PC-9 (cell line): ENCODE results near the gene LGI4. TPM values are rescaled to one million over a fixed set of nuclear protein-coding genes. Genes with fewer than 3 reads are reported as not detected.

Experiments used
- BruUV-seq: library from RNA; stranded (reverse); fragments of 400-500 nt; replicated peaks from 2 replicates; lab custom pipeline; 2021; lab: Mats Ljungman, UMichigan
- CTCF ChIA-PET: fragments of 300-600 bp; sonication (Branson Sonifier 250); formaldehyde crosslinking; loops from one replicate; lab custom pipeline; 2022; ENCODE audit warnings: antibody characterized with exemption; lab: Charles Lee
- POLR2A ChIA-PET: fragments of 300-600 bp; sonication (Branson Sonifier 250); formaldehyde crosslinking; loops from one replicate; lab custom pipeline; 2022; ENCODE audit warnings: antibody characterized with exemption; ENCODE audit not compliant: unreplicated experiment; lab: Charles Lee
- DNase-seq, 2 experiments: peaks; one replicate each; pipeline versions ENCODE4 v3.0.0 to v3.0.0-alpha.2; 2015 to 2022; ENCODE audit warnings: mixed read lengths in 1 of 2
- H2AFZ ChIP-seq: fragments of 200-600 bp; sonication (generic); 2 replicates; pipeline ENCODE4 v1.8.1; 2017; ENCODE audit warnings: antibody characterized with exemption
- H3F3A ChIP-seq: fragments of 200-600 bp; sonication (generic); 2 replicates; pipeline ENCODE4 v1.8.1; 2017; ENCODE audit warnings: antibody characterized with exemption, mild to moderate bottlenecking, low read depth; ENCODE audit not compliant: insufficient read depth
- H3K27ac ChIP-seq: fragments of 200-600 bp; sonication (generic); 2 replicates; pipeline ENCODE4 v1.6.1; 2016; ENCODE audit warnings: mixed run types
- H3K27me3 ChIP-seq: fragments of 200-600 bp; sonication (generic); 2 replicates; pipeline ENCODE4 v1.6.1; 2016; ENCODE audit warnings: low read depth, mixed run types; ENCODE audit not compliant: insufficient read depth
- H3K36me3 ChIP-seq: fragments of 200-600 bp; sonication (generic); 2 replicates; pipeline ENCODE4 v1.6.1; 2016; ENCODE audit warnings: low read depth, mixed run types
- H3K4me1 ChIP-seq: fragments of 200-600 bp; sonication (generic); replicated peaks from 2 replicates; pipeline ENCODE4 v1.6.1; 2016; ENCODE audit warnings: mixed run types; ENCODE audit not compliant: insufficient read depth
- H3K4me2 ChIP-seq: fragments of 200-600 bp; sonication (generic); 2 replicates; pipeline ENCODE4 v1.6.1; 2017; ENCODE audit warnings: mixed run types
- H3K4me3 ChIP-seq: fragments of 200-600 bp; sonication (generic); 2 replicates; pipeline ENCODE4 v1.6.1; 2016; ENCODE audit warnings: mixed run types
- H3K79me2 ChIP-seq: fragments of 200-600 bp; sonication (generic); 2 replicates; pipeline ENCODE4 v1.6.1; 2017; ENCODE audit warnings: low read depth, mixed run types
- H3K9me2 ChIP-seq: fragments of 200-600 bp; sonication (generic); 2 replicates; pipeline ENCODE4 v1.8.1; 2017; ENCODE audit warnings: mild to moderate bottlenecking; ENCODE audit not compliant: insufficient read depth
- H3K9me3 ChIP-seq: fragments of 200-600 bp; sonication (generic); 2 replicates; pipeline ENCODE4 v1.8.1; 2016; ENCODE audit warnings: low read depth; ENCODE audit not compliant: insufficient read depth
- H4K20me1 ChIP-seq: fragments of 200-600 bp; sonication (generic); 2 replicates; pipeline ENCODE4 v1.8.1; 2017; ENCODE audit not compliant: insufficient read depth
- CTCF ChIP-seq: fragments of 200-600 bp; sonication (generic); conservative IDR thresholded peaks from 2 replicates; pipeline ENCODE4 v1.6.1; 2017; ENCODE audit warnings: mixed run types, antibody characterized with exemption, mild to moderate bottlenecking, moderate library complexity
- EZH2 ChIP-seq: fragments of 200-600 bp; sonication (generic); IDR thresholded peaks from 2 replicates; pipeline ENCODE4 v1.8.0; 2017; ENCODE audit warnings: antibody characterized with exemption, low read depth
- intact Hi-C: fragments of 100-400 bp; cut with micrococcal nuclease; formaldehyde crosslinking; loops from one replicate; pipeline ENCODE4 v1.10.0; 2022; ENCODE audit not compliant: unreplicated experiment
- total RNA-seq: library from RNA; stranded (reverse); gene quantifications from 2 replicates; pipeline ENCODE4 v1.2.3, GENCODE V29; 2021

LGI4 gene
- total RNA-seq, 1 experiment from 2014 or later: 1.2 TPM

GRCh38 chr19:35108730-35109129 lies 26.1 kb downstream of the LGI4 start:
- peaks cover 23% of the 10 kb centered on the region for H3F3A ChIP-seq
- H3K4me3 ChIP-seq: no peak overlapping the region
- intact Hi-C loops: loop anchor here (2.0 kb wide), 1 partner anchor 14 kb away; no protein-coding TSS in a partner anchor
- H3K4me2 ChIP-seq: no peak overlapping the region
- ChIA-PET POLR2A (no interaction called here), CTCF (interaction anchor here (0.6 kb wide), 1 partner anchor 109 kb away, joined by 5 read pairs; the partner anchor contains the start of gene GRAMD1A)
- BruUV-seq: no TSS peak
- H4K20me1 ChIP-seq: no peaks in the 10 kb centered on the region
- no peaks in the 10 kb centered on the region for H3K9me2 ChIP-seq
- no peak for DNase-seq
- peaks cover 18% of the 10 kb centered on the region for H3K4me1 ChIP-seq
- no peaks in the 10 kb centered on the region for H3K79me2 ChIP-seq
- H3K9me3 ChIP-seq: no peaks in the 10 kb centered on the region
- TF ChIP-seq CTCF: no peak
- TF ChIP-seq EZH2: no peak
- H3K27ac ChIP-seq: no peak overlapping the region
- no peak overlapping the region for H2AFZ ChIP-seq
- H3K36me3 ChIP-seq: no peaks in the 10 kb centered on the region
- H3K27me3 ChIP-seq: no peaks in the 10 kb centered on the region

- intact Hi-C loops: no loop called here
- no peaks in the 10 kb centered on the region for H3K9me2 ChIP-seq
- H3F3A ChIP-seq: peaks cover 23% of the 10 kb centered on the region
- H3K36me3 ChIP-seq: no peaks in the 10 kb centered on the region
- no peak overlapping the region for H2AFZ ChIP-seq
- H4K20me1 ChIP-seq: no peaks in the 10 kb centered on the region
- peak; percentile 75 to 81 for DNase-seq
- H3K27me3 ChIP-seq: no peaks in the 10 kb centered on the region
- TF ChIP-seq CTCF: no peak
- no peak for TF ChIP-seq EZH2
- H3K9me3 ChIP-seq: no peaks in the 10 kb centered on the region
- BruUV-seq: TSS peak; percentile 19
- H3K27ac ChIP-seq: peak overlapping the region; percentile 62
- no peaks in the 10 kb centered on the region for H3K79me2 ChIP-seq
- H3K4me1 ChIP-seq: peaks cover 18% of the 10 kb centered on the region
- ChIA-PET POLR2A (interaction anchor here (0.7 kb wide), 1 partner anchor 9 kb away, joined by 4 read pairs; no protein-coding TSS in a partner anchor), CTCF (no interaction called here)
- H3K4me3 ChIP-seq: no peak overlapping the region
- H3K4me2 ChIP-seq: peak overlapping the region; percentile 10; the same call in 1 of the 2 replicates
Measured at GRCh38 chr19:35107545-35107944, 27.3 kb downstream of the LGI4 start.

GRCh38 chr19:35106898-35107541 lies 27.8 kb downstream of the LGI4 start:
- peaks cover 23% of the 10 kb centered on the region for H3F3A ChIP-seq
- TF ChIP-seq CTCF (no peak), EZH2 (no peak)
- H3K9me3 ChIP-seq: no peaks in the 10 kb centered on the region
- no peak for DNase-seq
- H3K36me3 ChIP-seq: no peaks in the 10 kb centered on the region
- H3K4me2 ChIP-seq: peak overlapping the region; percentile 10; the same call in 1 of the 2 replicates
- no peak overlapping the region for H3K4me3 ChIP-seq
- ChIA-PET CTCF (no interaction called here), POLR2A (interaction anchor here (0.7 kb wide), 1 partner anchor 10 kb away, joined by 4 read pairs; no protein-coding TSS in a partner anchor)
- no peaks in the 10 kb centered on the region for H3K79me2 ChIP-seq
- H2AFZ ChIP-seq: no peak overlapping the region
- H3K27ac ChIP-seq: peak overlapping the region; percentile 62
- H4K20me1 ChIP-seq: no peaks in the 10 kb centered on the region
- H3K4me1 ChIP-seq: peaks cover 18% of the 10 kb centered on the region
- intact Hi-C loops: no loop called here
- H3K9me2 ChIP-seq: no peaks in the 10 kb centered on the region
- H3K27me3 ChIP-seq: no peaks in the 10 kb centered on the region
- no TSS peak for BruUV-seq
